Measurements from ENCODE around the gene PAPSS2.

PAPSS2 gene

GRCh38 chr10:87750001-87750671 lies 90.5 kb downstream of the PAPSS2 start:
- DNase-seq (ENCODE audit: low read depth) = no peak

- DNase-seq (ENCODE audit: low read depth) = no peak
Observed at GRCh38 chr10:87750817-87751216, 91.1 kb downstream of the PAPSS2 start.

- no peak for DNase-seq (ENCODE audit: low read depth)
Observed at GRCh38 chr10:87751274-87751673, 91.6 kb downstream of the PAPSS2 start.

- DNase-seq (ENCODE audit: low read depth) = no peak
Observed at GRCh38 chr10:87752566-87752965, 92.9 kb downstream of the PAPSS2 start.

GRCh38 chr10:87753995-87754866 lies 94.6 kb downstream of the PAPSS2 start:
- DNase-seq (ENCODE audit: low read depth) = no peak

GRCh38 chr10:87757685-87758084 lies 98.0 kb downstream of the PAPSS2 start:
- DNase-seq (ENCODE audit: low read depth) = no peak

- DNase-seq (ENCODE audit: low read depth) = no peak
Observed at GRCh38 chr10:87759551-87759950, 99.9 kb downstream of the PAPSS2 start.

GRCh38 chr10:87760195-87760905 lies 100.7 kb downstream of the PAPSS2 start:
- DNase-seq (ENCODE audit: low read depth) = no peak

- DNase-seq (ENCODE audit: low read depth) = no peak
Observed at GRCh38 chr10:87761153-87761552, 101.5 kb downstream of the PAPSS2 start.

GRCh38 chr10:87761892-87762291 lies 102.2 kb downstream of the PAPSS2 start:
- no peak for DNase-seq (ENCODE audit: low read depth)

GRCh38 chr10:87763086-87763861 lies 103.6 kb downstream of the PAPSS2 start:
- DNase-seq (ENCODE audit: low read depth) = no peak

GRCh38 chr10:87764072-87764934 lies 104.6 kb downstream of the PAPSS2 start:
- DNase-seq (ENCODE audit: low read depth) = no peak

GRCh38 chr10:87765666-87766376 lies 106.1 kb downstream of the PAPSS2 start:
- no peak for DNase-seq (ENCODE audit: low read depth)

- no peak for DNase-seq (ENCODE audit: low read depth)
Observed at GRCh38 chr10:87767253-87767652, 107.6 kb downstream of the PAPSS2 start.

- no peak for DNase-seq (ENCODE audit: low read depth)
Observed at GRCh38 chr10:87771871-87772500, 112.3 kb downstream of the PAPSS2 start.

GRCh38 chr10:87775766-87776165 lies 116.1 kb downstream of the PAPSS2 start:
- no peak for DNase-seq (ENCODE audit: low read depth)

- DNase-seq (ENCODE audit: low read depth) = no peak
Observed at GRCh38 chr10:87776328-87776727, 116.7 kb downstream of the PAPSS2 start.

- no peak for DNase-seq (ENCODE audit: low read depth)
Observed at GRCh38 chr10:87781545-87781944, 121.9 kb downstream of the PAPSS2 start.

- DNase-seq (ENCODE audit: low read depth) = no peak
Observed at GRCh38 chr10:87782721-87783120, 123.0 kb downstream of the PAPSS2 start.

GRCh38 chr10:87786421-87786820 lies 126.7 kb downstream of the PAPSS2 start:
- no peak for DNase-seq (ENCODE audit: low read depth)

Measured in T follicular helper cell (primary cell).